ENCODE results near the gene ADAMTSL5. TPM values are rescaled to one million over a fixed set of nuclear protein-coding genes. Genes with fewer than 3 reads are reported as not detected.
A peak's percentile ranks its signal among the peaks of the same experiment; 100 is the strongest.

The ADAMTSL5 gene
- total and polyA plus RNA-seq, 2 of the 8 experiments (the other 6 are each of a cell fraction or from before 2014, with no cell fraction given) = 0.82 to 0.99 TPM

DNA sequence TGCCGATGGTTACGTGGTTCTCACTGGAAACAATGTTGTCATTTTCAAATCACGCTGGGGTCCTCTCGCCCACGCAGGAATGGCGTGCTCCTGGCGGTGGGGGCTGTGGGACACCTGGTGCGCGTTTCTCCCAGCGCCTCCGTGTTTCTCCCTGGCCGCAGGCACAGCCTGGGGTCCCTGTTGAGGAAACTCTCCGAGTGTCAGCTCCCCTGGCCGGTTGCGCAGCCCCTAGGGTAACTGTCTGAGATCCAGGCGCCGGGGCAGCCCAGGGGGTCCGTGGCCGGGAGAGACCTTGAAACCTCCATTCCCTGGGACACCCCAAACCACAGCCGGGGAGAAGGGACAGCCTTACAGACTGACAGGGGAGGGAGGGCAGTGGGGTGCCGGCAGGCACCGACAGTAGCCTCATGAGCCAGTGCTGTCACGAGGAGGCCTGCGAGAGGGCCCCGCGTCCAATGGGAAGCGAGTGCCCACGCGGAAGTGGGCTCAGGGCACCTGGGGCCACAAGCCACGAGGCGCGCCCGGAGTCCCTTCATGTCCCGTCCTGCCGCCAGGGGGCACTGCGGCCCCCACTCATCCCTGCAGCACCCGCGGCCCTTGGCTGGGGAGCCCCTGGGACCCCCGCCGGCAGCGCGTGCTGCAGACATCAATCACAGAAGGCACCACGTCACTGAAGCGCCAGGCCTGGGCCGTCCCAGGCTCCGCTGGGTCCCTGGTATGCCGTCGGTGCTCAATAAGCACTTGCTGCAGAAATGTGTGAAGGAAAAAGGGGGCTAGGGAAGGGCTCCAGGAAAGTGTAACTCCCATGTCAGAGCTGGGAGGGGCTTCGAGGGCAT lies 9.5 kb downstream of the ADAMTSL5 start (continued):
- TF ChIP-seq CTBP2 (IDR thresholded peaks at IDR 0.05; ENCODE audit: borderline replicate concordance, insufficient read depth, insufficient read length, low read length) = peak; percentile 64
- TF ChIP-seq, protein P1, sequence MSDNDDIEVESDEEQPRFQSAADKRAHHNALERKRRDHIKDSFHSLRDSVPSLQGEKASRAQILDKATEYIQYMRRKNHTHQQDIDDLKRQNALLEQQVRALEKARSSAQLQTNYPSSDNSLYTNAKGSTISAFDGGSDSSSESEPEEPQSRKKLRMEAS (IDR thresholded peaks at IDR 0.05) = peak; percentile 97
- peak; percentile 89 for TF ChIP-seq BACH1 (IDR thresholded peaks at IDR 0.05; ENCODE audit: low read length)
